Measurements from ENCODE around the gene FBXL22. TPM values are rescaled to one million over a fixed set of nuclear protein-coding genes. Genes with fewer than 3 reads are reported as not detected.
"Not testable (repeated sequence)": the region's sequence is repeated elsewhere in the genome, so short reads cannot be mapped to it uniquely, and the experiment has no call there.

The FBXL22 gene
- total RNA-seq, 1 donor = 1.8 TPM

GRCh38 chr15:63610209-63610841 is 13.1 kb downstream of the FBXL22 start:
- H3K4me3 ChIP-seq (ENCODE audit: insufficient read depth, low read length) = no peak overlapping the region
- H4K20me1 ChIP-seq (ENCODE audit: insufficient read depth, low read length) = no peaks in the 10 kb centered on the region
- H3K9me3 ChIP-seq (ENCODE audit: low read depth, low read length) = no peaks in the 10 kb centered on the region
- peaks cover 37% of the 10 kb centered on the region for H3K36me3 ChIP-seq (ENCODE audit: insufficient read depth, low read length)
- H2AFZ ChIP-seq (ENCODE audit: low read length) = peak overlapping the region; percentile 59
- TF ChIP-seq, protein P1, sequence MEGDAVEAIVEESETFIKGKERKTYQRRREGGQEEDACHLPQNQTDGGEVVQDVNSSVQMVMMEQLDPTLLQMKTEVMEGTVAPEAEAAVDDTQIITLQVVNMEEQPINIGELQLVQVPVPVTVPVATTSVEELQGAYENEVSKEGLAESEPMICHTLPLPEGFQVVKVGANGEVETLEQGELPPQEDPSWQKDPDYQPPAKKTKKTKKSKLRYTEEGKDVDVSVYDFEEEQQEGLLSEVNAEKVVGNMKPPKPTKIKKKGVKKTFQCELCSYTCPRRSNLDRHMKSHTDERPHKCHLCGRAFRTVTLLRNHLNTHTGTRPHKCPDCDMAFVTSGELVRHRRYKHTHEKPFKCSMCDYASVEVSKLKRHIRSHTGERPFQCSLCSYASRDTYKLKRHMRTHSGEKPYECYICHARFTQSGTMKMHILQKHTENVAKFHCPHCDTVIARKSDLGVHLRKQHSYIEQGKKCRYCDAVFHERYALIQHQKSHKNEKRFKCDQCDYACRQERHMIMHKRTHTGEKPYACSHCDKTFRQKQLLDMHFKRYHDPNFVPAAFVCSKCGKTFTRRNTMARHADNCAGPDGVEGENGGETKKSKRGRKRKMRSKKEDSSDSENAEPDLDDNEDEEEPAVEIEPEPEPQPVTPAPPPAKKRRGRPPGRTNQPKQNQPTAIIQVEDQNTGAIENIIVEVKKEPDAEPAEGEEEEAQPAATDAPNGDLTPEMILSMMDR (IDR thresholded peaks at IDR 0.05; ENCODE audit: extremely low read depth, low read depth, low read length) = peak; percentile 85
- H3K27me3 ChIP-seq (ENCODE audit: insufficient read depth, low read length) = no peaks in the 10 kb centered on the region
- peak overlapping the region; percentile 47 for H3K4me2 ChIP-seq (ENCODE audit: insufficient read depth, low read length)
- peak; percentile 96 for DNase-seq (ENCODE audit: insufficient read length, low spot score, missing footprints)
- H3K79me2 ChIP-seq (ENCODE audit: insufficient read depth, low read length) = no peaks in the 10 kb centered on the region
- peak overlapping the region; percentile 33 for H3K27ac ChIP-seq (ENCODE audit: low read depth, low read length)
- H3K4me1 ChIP-seq (ENCODE audit: insufficient read depth, low read length) = peaks cover 13% of the 10 kb centered on the region

DNA sequence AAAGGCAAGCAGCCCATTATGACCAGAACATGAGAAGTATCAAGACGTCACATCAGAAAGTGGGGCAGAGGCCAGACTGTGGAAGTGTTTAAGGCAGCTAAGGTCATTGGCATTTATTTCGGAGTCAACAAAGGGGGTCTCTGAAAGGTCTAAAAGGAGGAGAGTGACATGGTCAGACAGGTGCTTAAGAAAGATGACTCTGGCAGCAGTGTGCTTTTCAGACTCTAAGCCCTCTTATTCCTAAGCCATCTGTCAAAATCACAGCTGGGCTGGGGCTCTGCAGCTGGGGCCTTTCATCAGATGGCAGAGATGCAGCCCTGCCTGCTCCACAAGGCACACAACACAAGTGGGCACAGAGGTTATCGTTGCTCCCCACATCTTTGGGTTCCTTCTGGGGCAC is 14.0 kb downstream of the FBXL22 start:
- peak overlapping the region; percentile 33 for H3K27ac ChIP-seq (ENCODE audit: low read depth, low read length)
- H3K79me2 ChIP-seq (ENCODE audit: insufficient read depth, low read length) = no peaks in the 10 kb centered on the region
- no peak overlapping the region for H3K4me2 ChIP-seq (ENCODE audit: insufficient read depth, low read length)
- no peak for DNase-seq (ENCODE audit: insufficient read length, low spot score, missing footprints)
- H3K4me3 ChIP-seq (ENCODE audit: insufficient read depth, low read length) = no peak overlapping the region
- no peaks in the 10 kb centered on the region for H4K20me1 ChIP-seq (ENCODE audit: insufficient read depth, low read length)
- TF ChIP-seq, protein P1 (IDR thresholded peaks at IDR 0.05; ENCODE audit: extremely low read depth, low read depth, low read length) = no peak
- H2AFZ ChIP-seq (ENCODE audit: low read length) = no peak overlapping the region
- H3K4me1 ChIP-seq (ENCODE audit: insufficient read depth, low read length) = peaks cover 13% of the 10 kb centered on the region
- H3K27me3 ChIP-seq (ENCODE audit: insufficient read depth, low read length) = no peaks in the 10 kb centered on the region
- no peaks in the 10 kb centered on the region for H3K9me3 ChIP-seq (ENCODE audit: low read depth, low read length)
- H3K36me3 ChIP-seq (ENCODE audit: insufficient read depth, low read length) = peaks cover 37% of the 10 kb centered on the region

GRCh38 chr15:63612300-63612699 is 15.1 kb downstream of the FBXL22 start:
- H3K36me3 ChIP-seq (ENCODE audit: insufficient read depth, low read length) = peaks cover 37% of the 10 kb centered on the region

GRCh38 chr15:63615935-63616334 is 18.7 kb downstream of the FBXL22 start:
- H3K36me3 ChIP-seq (ENCODE audit: insufficient read depth, low read length) = peaks cover 20% of the 10 kb centered on the region

More at GRCh38 chr15:63612300-63612699, 15.1 kb downstream of the FBXL22 start:
- Histone ChIP-seq H3K9me3 (ENCODE audit: low read depth, low read length) (no peaks in the 10 kb centered on the region), H3K27ac (ENCODE audit: low read depth, low read length) (no peak overlapping the region), H2AFZ (ENCODE audit: low read length) (no peak overlapping the region), H3K27me3 (ENCODE audit: insufficient read depth, low read length) (no peaks in the 10 kb centered on the region), H3K4me3 (ENCODE audit: insufficient read depth, low read length) (no peak overlapping the region), H3K4me2 (ENCODE audit: insufficient read depth, low read length) (no peak overlapping the region), H3K79me2 (ENCODE audit: insufficient read depth, low read length) (no peaks in the 10 kb centered on the region), H4K20me1 (ENCODE audit: insufficient read depth, low read length) (no peaks in the 10 kb centered on the region), H3K4me1 (ENCODE audit: insufficient read depth, low read length) (peaks cover 13% of the 10 kb centered on the region)
- TF ChIP-seq, protein P1 (IDR thresholded peaks at IDR 0.05; ENCODE audit: extremely low read depth, low read depth, low read length) = no peak
- no peak for DNase-seq (ENCODE audit: insufficient read length, low spot score, missing footprints)

DNA sequence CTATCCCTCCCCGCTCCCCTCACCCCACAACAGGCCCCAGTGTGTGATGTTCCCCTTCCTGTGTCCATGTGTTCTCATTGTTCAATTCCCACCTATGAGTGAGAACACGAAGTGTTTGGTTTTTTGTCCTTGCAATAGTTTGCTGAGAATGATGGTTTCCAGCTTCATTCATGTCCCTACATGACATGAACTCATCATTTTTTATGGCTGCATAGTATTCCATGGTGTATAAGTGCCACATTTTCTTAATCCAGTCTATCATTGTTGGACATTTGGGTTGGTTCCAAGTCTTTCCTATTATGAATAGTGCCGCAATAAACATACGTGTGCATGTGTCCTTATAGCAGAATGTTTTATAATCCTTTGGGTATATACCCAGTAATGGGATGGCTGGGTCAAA is 20.0 kb downstream of the FBXL22 start:
- peaks cover 17% of the 10 kb centered on the region for H3K36me3 ChIP-seq (ENCODE audit: insufficient read depth, low read length)
- not testable (repeated sequence) for H3K79me2 ChIP-seq (ENCODE audit: insufficient read depth, low read length); H3K27me3 ChIP-seq (ENCODE audit: insufficient read depth, low read length); H3K9me3 ChIP-seq (ENCODE audit: low read depth, low read length); H3K4me1 ChIP-seq (ENCODE audit: insufficient read depth, low read length); H2AFZ ChIP-seq (ENCODE audit: low read length); H3K4me3 ChIP-seq (ENCODE audit: insufficient read depth, low read length); H4K20me1 ChIP-seq (ENCODE audit: insufficient read depth, low read length); DNase-seq (ENCODE audit: insufficient read length, low spot score, missing footprints); H3K27ac ChIP-seq (ENCODE audit: low read depth, low read length); H3K4me2 ChIP-seq (ENCODE audit: insufficient read depth, low read length)

More at GRCh38 chr15:63615935-63616334, 18.7 kb downstream of the FBXL22 start:
- Histone ChIP-seq H3K4me1 (ENCODE audit: insufficient read depth, low read length) (peaks cover 4% of the 10 kb centered on the region), H3K27me3 (ENCODE audit: insufficient read depth, low read length) (no peaks in the 10 kb centered on the region), H3K9me3 (ENCODE audit: low read depth, low read length) (no peaks in the 10 kb centered on the region), H3K79me2 (ENCODE audit: insufficient read depth, low read length) (no peaks in the 10 kb centered on the region), H3K4me2 (ENCODE audit: insufficient read depth, low read length) (no peak overlapping the region), H2AFZ (ENCODE audit: low read length) (no peak overlapping the region), H4K20me1 (ENCODE audit: insufficient read depth, low read length) (no peaks in the 10 kb centered on the region), H3K27ac (ENCODE audit: low read depth, low read length) (no peak overlapping the region), H3K4me3 (ENCODE audit: insufficient read depth, low read length) (no peak overlapping the region)
- no peak for DNase-seq (ENCODE audit: insufficient read length, low spot score, missing footprints)
- TF ChIP-seq, protein P1 (IDR thresholded peaks at IDR 0.05; ENCODE audit: extremely low read depth, low read depth, low read length) = no peak

GRCh38 chr15:63617627-63618026 is 20.4 kb downstream of the FBXL22 start:
- DNase-seq (ENCODE audit: insufficient read length, low spot score, missing footprints); H2AFZ ChIP-seq (ENCODE audit: low read length); H3K4me3 ChIP-seq (ENCODE audit: insufficient read depth, low read length): not testable (repeated sequence)

More at GRCh38 chr15:63617627-63618026, 20.4 kb downstream of the FBXL22 start:
- H3K27ac ChIP-seq (ENCODE audit: low read depth, low read length); H3K4me1 ChIP-seq (ENCODE audit: insufficient read depth, low read length); H3K4me2 ChIP-seq (ENCODE audit: insufficient read depth, low read length); H3K79me2 ChIP-seq (ENCODE audit: insufficient read depth, low read length); H3K9me3 ChIP-seq (ENCODE audit: low read depth, low read length); H4K20me1 ChIP-seq (ENCODE audit: insufficient read depth, low read length); H3K27me3 ChIP-seq (ENCODE audit: insufficient read depth, low read length): not testable (repeated sequence)
- peaks cover 19% of the 10 kb centered on the region for H3K36me3 ChIP-seq (ENCODE audit: insufficient read depth, low read length)
